Measurements from ENCODE around the gene CIAO1.
"Not testable (repeated sequence)": the region's sequence is repeated elsewhere in the genome, so short reads cannot be mapped to it uniquely, and the experiment has no call there.

Gene CIAO1

GRCh38 chr2:96274355-96275056 is 8.5 kb downstream of the CIAO1 start:
- DNase-seq = no peak

DNA sequence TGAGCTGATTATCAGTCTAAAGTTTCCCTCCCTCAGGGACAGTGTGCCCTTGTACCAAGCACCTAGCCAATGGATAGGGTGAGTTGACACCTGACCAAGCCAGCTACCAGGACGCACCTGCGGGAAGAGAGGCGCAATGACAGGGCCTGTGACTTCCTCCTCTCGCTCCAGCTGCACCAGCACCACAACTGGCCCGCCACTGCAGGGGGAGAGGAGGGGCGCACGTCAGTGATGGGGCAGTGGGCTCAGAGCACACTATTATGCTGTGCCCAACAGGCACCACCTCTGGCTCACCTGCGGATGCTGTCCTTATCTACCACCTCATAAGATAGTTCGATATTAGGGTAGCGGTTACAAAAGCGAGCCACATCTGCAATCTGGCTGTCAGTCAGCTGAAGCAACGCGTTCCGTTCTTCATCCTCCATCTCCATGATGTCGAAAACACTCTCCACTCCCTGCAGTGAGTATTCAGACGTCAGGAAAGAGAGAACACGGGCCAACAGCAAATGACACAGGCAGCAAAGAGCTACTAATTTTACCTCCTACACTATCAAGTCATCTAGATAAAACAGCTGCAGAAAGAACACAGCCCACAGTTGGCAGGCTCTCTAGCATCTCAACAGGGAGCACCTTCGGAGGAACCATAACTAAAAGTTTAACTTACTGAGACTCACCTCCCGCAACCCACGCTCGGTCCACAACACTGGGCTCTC is 10.9 kb downstream of the CIAO1 start:
- DNase-seq = peak in 19 of 56 donors; percentile 14 to 71 (median 33)

DNA sequence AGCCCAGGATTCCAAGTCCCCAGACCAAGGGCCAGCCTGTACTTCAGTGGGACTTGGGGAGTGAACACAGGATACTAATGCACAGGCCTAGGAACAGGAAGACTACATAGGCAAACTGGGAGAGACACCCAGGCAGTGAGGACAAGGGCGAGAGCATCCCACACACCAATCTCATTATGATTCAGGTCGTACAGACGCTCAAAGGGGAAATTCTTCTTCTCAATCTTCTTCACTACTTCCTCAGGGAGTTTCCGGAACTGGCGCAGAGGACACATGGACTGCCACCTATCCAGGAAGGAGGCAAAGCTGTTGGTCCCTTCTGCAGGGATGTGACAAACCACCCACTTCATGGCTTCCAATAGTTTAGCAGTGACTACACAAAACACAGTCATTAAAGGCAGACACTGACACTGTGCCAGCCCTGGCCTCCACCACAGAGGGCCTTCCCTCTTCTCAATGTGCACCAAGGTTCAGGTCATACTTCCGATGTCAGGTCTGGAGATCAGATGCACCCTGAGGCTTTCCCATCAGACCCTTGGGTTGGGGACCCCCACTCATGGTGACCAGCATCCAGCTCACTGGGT is 21.3 kb downstream of the CIAO1 start:
- DNase-seq = no peak

DNA sequence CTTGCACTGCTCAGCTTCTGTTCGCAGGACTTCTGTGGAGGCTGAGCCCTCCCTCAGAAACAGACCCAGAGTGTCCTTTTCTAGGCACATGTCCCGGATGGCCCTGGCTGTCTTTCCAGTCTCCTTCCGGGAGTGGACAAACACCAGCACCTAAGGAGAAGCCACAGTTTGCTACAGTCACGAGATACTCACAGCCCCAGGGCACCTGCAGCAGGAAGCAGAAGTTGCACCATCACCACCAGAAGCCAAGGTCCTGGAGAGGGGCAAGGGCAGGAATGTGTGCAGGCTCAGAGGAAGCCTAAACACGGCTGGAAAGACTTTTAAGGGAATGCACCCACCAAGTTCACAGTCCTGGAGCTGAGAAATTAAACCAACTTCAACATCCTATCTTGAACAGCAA is 25.7 kb downstream of the CIAO1 start:
- DNase-seq = no peak

- DNase-seq = not testable (repeated sequence)
Measured at GRCh38 chr2:96294271-96294670, 28.2 kb downstream of the CIAO1 start.

DNA sequence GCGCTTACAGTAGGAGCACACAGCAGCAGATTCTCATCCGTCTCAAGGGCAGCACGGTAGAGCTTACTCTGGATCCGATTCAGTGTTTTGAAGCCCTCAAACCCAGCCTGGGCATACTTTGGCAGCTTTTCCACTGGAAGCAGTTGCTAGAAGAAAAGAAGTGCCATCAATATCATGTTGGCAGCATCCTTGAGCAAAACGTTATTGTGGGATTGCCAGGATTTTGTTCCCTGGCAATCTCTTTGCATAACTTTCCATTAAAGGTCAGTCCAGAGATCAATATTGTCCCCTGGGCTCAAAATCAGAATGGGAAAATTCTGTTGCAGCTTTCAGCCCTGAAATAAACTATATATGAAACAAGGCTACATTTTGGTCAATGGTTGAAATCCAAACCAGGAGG is 30.9 kb downstream of the CIAO1 start:
- DNase-seq = no peak

GRCh38 chr2:96301865-96302264 is 35.8 kb downstream of the CIAO1 start:
- DNase-seq = no peak

- DNase-seq = no peak
Measured at GRCh38 chr2:96304606-96305005, 38.6 kb downstream of the CIAO1 start.

GRCh38 chr2:96305091-96305978 is 39.3 kb downstream of the CIAO1 start, which contains the start of gene SNRNP200:
Gene SNRNP200 (minus strand): TSS chr2:96305546. CDS start chr2:96305437, 109 bp downstream.
- peak in 55 of 56 donors; percentile 34 to 95 (median 80) for DNase-seq

GRCh38 chr2:96305979-96306308 is 39.9 kb downstream of the CIAO1 start:
- peak in 1 of 56 donors; percentile 10 for DNase-seq

GRCh38 chr2:96306370-96306769 is 40.3 kb downstream of the CIAO1 start:
- no peak for DNase-seq

DNA sequence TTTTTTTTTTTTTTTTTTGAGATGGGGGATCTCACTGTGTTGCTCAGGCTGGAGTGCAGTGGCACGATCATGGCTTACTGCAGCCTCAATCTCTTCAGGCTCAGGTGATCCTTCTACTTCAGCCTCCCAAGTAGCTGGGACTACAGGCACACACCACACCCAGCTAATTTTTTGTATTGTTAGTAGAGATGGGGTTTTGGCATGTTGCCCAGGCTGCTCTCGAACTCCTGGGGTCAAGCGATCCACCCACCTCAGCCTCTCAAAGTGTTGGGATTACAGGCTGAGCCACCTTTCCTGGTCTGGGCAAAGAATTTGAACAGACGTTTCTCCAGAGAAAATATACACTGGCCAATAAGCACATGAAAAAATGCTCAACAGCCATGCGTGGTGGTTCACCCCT is 42.2 kb downstream of the CIAO1 start:
- no peak for DNase-seq

DNA sequence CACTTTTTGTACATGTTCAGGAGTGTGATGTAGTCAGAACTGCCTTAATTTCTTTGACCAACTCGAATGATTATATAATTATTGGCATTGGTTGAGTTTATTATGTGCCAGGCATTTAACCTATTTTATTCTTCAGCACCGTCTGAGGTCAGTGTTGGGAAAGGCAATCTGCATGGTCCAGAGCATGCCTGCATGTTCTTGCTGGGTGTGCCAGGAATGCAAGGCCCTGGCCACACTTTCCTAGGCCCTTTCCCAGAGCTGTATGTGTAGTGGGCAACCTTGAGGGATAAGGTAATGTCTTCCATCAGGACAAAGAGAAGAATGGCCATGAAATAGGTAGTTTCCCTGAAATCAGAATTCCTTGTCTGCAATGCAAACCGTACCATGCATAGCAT is 49.0 kb downstream of the CIAO1 start:
- DNase-seq = no peak

DNA sequence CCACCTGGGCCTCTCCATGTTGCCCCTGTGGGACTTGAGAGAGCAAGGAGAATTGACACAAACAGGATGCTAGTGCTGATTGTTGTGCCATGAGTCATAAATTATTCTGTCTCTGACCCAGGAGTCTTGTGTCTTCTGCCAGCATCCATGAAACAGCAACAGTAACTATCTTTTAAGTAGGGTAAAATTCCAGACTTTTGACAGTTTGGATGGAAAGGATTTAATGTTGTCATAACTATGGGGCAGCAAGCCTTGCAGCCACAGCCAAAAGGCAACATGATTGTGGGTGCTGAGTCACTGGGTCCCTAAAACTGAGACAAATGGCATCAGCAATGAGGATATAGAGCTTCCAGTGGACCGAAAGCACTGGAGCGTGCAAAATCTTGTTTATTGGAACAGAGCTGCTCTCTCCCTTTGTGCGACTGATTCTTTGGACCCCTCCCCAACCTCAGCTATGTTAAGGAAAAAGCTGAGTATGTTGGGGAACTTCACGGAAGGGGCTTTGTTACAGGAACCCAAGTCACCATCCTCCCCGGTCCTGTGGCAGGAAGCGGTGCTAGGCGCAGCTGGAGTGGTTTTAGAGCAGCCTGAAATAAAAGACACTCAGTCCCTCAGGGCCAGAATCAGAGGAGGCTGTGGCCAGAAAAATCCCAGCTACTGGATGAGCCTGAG is 49.5 kb downstream of the CIAO1 start:
- no peak for DNase-seq

GRCh38 chr2:96316999-96317398 is 51.0 kb downstream of the CIAO1 start:
- DNase-seq = no peak

DNA sequence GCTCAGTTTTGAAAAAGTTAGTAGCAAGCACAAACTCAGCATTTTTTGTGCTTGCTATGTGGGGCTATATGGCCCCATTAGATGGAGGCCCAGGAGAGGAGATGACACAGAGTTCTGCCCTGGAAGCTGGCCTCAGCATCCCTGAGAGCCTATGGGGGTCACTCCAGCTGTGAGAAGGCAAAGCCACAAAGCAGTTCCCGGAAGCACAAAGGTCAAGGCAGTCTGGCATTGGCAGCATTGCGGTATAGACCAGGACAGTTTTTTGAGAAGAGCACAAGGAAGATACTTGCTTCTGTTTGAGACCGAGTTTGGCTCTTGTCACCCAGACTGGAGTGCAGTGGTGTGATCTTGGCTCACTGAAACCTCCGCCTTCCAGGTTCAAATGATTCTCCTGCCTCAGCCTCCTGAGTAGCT is 51.6 kb downstream of the CIAO1 start:
- DNase-seq = no peak

- no peak for DNase-seq
Measured at GRCh38 chr2:96318723-96319122, 52.7 kb downstream of the CIAO1 start.

- no peak for DNase-seq
Measured at GRCh38 chr2:96319396-96319795, 53.4 kb downstream of the CIAO1 start.

DNA sequence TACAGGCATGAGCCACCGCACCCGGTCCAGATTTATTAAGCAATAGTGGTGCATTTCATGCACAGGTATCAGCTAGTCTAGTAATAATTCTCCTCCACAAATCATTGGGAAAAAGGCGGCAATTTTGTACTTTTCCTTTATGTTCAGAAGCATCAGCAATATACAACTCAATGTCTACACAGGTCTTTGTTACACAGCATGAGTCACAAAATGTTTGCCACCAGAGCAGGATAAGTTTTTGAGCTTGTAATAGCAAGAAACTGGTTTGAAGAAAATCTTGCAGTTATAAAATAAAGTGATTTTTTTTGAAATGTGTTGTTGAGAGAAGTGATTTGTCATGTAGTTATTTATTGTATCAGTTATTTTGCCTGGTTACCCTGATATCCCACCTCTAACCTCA is 54.3 kb downstream of the CIAO1 start:
- no peak for DNase-seq

DNA sequence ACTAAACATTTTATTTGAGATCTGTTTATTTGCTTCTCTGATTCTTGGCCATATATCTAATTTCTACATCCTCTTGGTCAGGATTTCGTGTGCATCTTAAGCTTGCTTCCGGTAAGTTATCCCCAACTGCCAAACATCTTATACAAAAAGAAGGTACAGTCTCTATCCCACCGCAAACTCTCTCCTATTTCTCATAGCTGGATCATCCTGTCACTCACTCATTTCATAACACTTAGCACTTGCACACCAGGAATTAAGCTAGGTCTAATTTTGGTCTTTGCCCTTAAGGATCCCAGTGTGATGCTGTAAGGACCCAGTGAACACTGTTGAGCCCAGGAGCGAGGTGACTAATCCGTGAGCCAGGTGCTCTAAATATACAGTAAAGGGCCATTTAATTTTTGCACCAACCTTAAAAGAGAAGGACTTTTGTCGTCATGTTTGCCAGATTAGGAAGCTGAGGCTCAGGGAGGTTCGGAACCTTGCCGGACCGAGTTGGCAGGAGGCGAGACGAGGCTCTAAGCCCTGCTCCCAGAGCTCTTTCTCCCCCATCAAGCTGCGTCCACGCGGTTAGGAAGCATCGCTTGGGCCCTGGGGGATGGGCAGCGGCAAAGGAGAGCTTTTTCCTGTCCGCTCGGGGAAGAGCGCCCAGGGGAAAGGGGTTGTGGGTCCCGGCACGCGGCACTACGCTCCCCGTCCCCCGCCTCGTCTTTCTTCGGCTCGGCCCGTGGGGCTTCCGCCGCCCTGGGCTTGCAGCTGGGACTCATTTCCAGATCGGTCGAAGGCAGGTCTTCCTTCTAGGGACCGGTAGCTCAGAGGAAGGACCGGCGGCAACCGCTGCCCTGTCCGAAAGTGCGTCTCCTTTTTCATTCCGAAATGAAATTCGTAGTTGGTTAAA is 55.0 kb downstream of the CIAO1 start:
- peak in 1 of 56 donors; percentile 20 for DNase-seq

Measured in nucleus accumbens (tissue), 56 donors.